HepG2 (cell line): ENCODE measurements around the gene NPEPL1. TPM values are rescaled to one million over a fixed set of nuclear protein-coding genes. Genes with fewer than 3 reads are reported as not detected.

Experiments
- ASH2L ChIP-seq: fragments of 300-600, 200-600 bp; sonication (generic); IDR thresholded peaks from 2 replicates; pipeline ENCODE4 v1.7.0; 2017; ENCODE audit warnings: low read depth, mild to moderate bottlenecking, moderate library complexity, mixed read lengths, low read length; ENCODE audit not compliant: insufficient read length
- E2F1 ChIP-seq: sonication (generic); formaldehyde crosslinking; IDR thresholded peaks from 2 replicates; pipeline ENCODE4 v1.5.0; 2020; ENCODE audit warnings: missing genetic modification reagents
- ELF1 ChIP-seq: sonication (generic); formaldehyde crosslinking; IDR thresholded peaks from 2 replicates; pipeline ENCODE4 v1.4.0; 2020; ENCODE audit warnings: missing genetic modification reagents
- FOXP4 ChIP-seq: sonication (generic); formaldehyde crosslinking; IDR thresholded peaks from 2 replicates; pipeline ENCODE4 v1.4.0; 2020; ENCODE audit warnings: missing genetic modification reagents
- GATAD1 ChIP-seq: IDR thresholded peaks from 2 replicates; pipeline ENCODE4 v1.6.1; 2016; ENCODE audit warnings: missing genetic modification reagents, missing compliant biosample characterization
- IKZF4 ChIP-seq: sonication (generic); formaldehyde crosslinking; IDR thresholded peaks from 2 replicates; pipeline ENCODE4 v1.5.1; 2020; ENCODE audit warnings: borderline replicate concordance, mild to moderate bottlenecking, low read depth, missing genetic modification reagents; ENCODE audit errors: not compliant biosample characterization
- MYPOP ChIP-seq: sonication (generic); formaldehyde crosslinking; IDR thresholded peaks from 2 replicates; pipeline ENCODE4 v1.8.1; 2023; ENCODE audit warnings: mild to moderate bottlenecking, moderate library complexity, missing genetic modification reagents
- PATZ1 ChIP-seq: sonication (generic); formaldehyde crosslinking; IDR thresholded peaks from 2 replicates; pipeline ENCODE4 v1.4.0; 2020; ENCODE audit warnings: missing genetic modification reagents
- PCBP1 ChIP-seq: fragments of 200-400 bp; formaldehyde crosslinking; IDR thresholded peaks from 2 replicates; pipeline ENCODE4 v1.6.1; 2017; ENCODE audit warnings: mild to moderate bottlenecking, low read depth, low read length, borderline replicate concordance
- TOE1 ChIP-seq: sonication (generic); formaldehyde crosslinking; IDR thresholded peaks from 2 replicates; pipeline ENCODE4 v1.4.0; 2020; ENCODE audit warnings: mild to moderate bottlenecking, missing genetic modification reagents
- U2AF1 ChIP-seq: fragments of 200-400 bp; formaldehyde crosslinking; optimal IDR thresholded peaks from 2 replicates; pipeline ENCODE3; 2017; ENCODE audit warnings: mild to moderate bottlenecking, low read depth, low read length
- ZBTB10 ChIP-seq: sonication (generic); formaldehyde crosslinking; IDR thresholded peaks from 2 replicates; pipeline ENCODE4 v1.4.0; 2020; ENCODE audit warnings: missing genetic modification reagents, borderline replicate concordance
- ZC3H13 ChIP-seq: sonication (generic); formaldehyde crosslinking; IDR thresholded peaks from 2 replicates; pipeline ENCODE4 v1.8.1; 2023; ENCODE audit warnings: mild to moderate bottlenecking, missing genetic modification reagents, moderate library complexity
- ZNF20 ChIP-seq: sonication (generic); formaldehyde crosslinking; IDR thresholded peaks from 2 replicates; pipeline ENCODE4 v1.4.0; 2020; ENCODE audit warnings: mild to moderate bottlenecking, moderate library complexity, missing genetic modification reagents
- ZNF274 ChIP-seq: sonication (generic); formaldehyde crosslinking; IDR thresholded peaks from 2 replicates; pipeline ENCODE4 v1.5.1; 2020; ENCODE audit warnings: mild to moderate bottlenecking, missing genetic modification reagents
- ZNF629 ChIP-seq: sonication (generic); formaldehyde crosslinking; conservative IDR thresholded peaks from 2 replicates; pipeline ENCODE4 v1.5.0; 2020; ENCODE audit warnings: missing genetic modification reagents
- ZNF670 ChIP-seq: sonication (generic); formaldehyde crosslinking; IDR thresholded peaks from 2 replicates; pipeline ENCODE4 v1.8.0; 2022; ENCODE audit warnings: mild to moderate bottlenecking, missing genetic modification reagents, borderline replicate concordance
- ZNF740 ChIP-seq: sonication (generic); formaldehyde crosslinking; IDR thresholded peaks from 2 replicates; pipeline ENCODE4 v1.4.0; 2020; ENCODE audit warnings: missing genetic modification reagents
- ZNF766 ChIP-seq: sonication (generic); formaldehyde crosslinking; IDR thresholded peaks from 2 replicates; pipeline ENCODE4 v1.5.0; 2020; ENCODE audit warnings: missing genetic modification reagents, borderline replicate concordance
- polyA plus RNA-seq, 8 experiments: library from polyadenylated mRNA; depleted of rRNA in 3 of 8; stranded (reverse) in 7 of 8; unstranded in 1 of 8; fragments of >200 nt; fragmentation: Illumina TruSeq in 4 of 8; extraction: Trizol in 4 of 8; gene quantifications; 2 replicates each; pipeline versions ENCODE4 v1.2.1 to v1.2.3, GENCODE V29; 2011 to 2016; ENCODE audit warnings: low read depth in 4 of 8, missing spikeins in 1 of 8, mixed read lengths in 1 of 8; ENCODE audit not compliant: insufficient read depth in 1 of 8
- total RNA-seq, 5 experiments: library from RNA; depleted of rRNA; stranded (reverse); fragments of >200 nt; fragmentation: Illumina TruSeq; extraction: Trizol; gene quantifications; 2 replicates each; pipeline ENCODE4 v1.2.3, GENCODE V29; 2016; ENCODE audit warnings: low read depth in 1 of 5

The NPEPL1 gene
- total and polyA plus RNA-seq, 2 of the 13 experiments (the other 11 are each of a cell fraction or from before 2014, with no cell fraction given) = 4.1 to 7.5 TPM

- TF ChIP-seq PATZ1 (CRISPR knock-in tag) (peak; percentile 86), ZNF20 (no peak), ELF1 (CRISPR knock-in tag) (peak; percentile 26), ZNF740 (CRISPR knock-in tag) (peak; percentile 96), FOXP4 (CRISPR knock-in tag) (peak; percentile 9; the same call in 1 of the 2 replicates), IKZF4 (CRISPR knock-in tag) (no peak), GATAD1 (peak; percentile 58), ZNF274 (CRISPR knock-in tag) (no peak), U2AF1 (peak; percentile 75), ASH2L (peak; percentile 21), PCBP1 (no peak), ZC3H13 (no peak), ZNF629 (CRISPR knock-in tag) (no peak; the same call in 1 of the 2 replicates), TOE1 (no peak), MYPOP (CRISPR knock-in tag) (peak; percentile 49; the same call in 1 of the 2 replicates), E2F1 (CRISPR knock-in tag) (no peak), ZNF670 (no peak), ZBTB10 (CRISPR knock-in tag) (0 out of 2 replicates have a peak, but pooled peaks have one; percentile 54), ZNF766 (CRISPR knock-in tag) (no peak; the same call in 1 of the 2 replicates)
Observed at GRCh38 chr20:58651946-58652605, 40.5 kb upstream of the NPEPL1 start (continued).
